Muscle layer of colon (tissue), 2 donors: Measurements from ENCODE around the gene ZDHHC8.

Source experiments
- H3K27ac ChIP-seq: one replicate; pipeline ENCODE4 v1.7.0; 2013; ENCODE audit warnings: low read depth, mild to moderate bottlenecking, low read length, moderate library complexity
- H3K27me3 ChIP-seq, 2 donors: one replicate each; pipeline ENCODE4 v1.7.0; 2013; ENCODE audit warnings: low read length in 2 of 2, mild to moderate bottlenecking in 2 of 2; ENCODE audit not compliant: insufficient read depth in 2 of 2, control insufficient read depth in 1 of 2
- H3K36me3 ChIP-seq: one replicate; pipeline ENCODE4 v1.7.0; 2013; ENCODE audit warnings: mild to moderate bottlenecking, low read length; ENCODE audit not compliant: insufficient read depth
- H3K4me1 ChIP-seq: one replicate; pipeline ENCODE4 v1.7.0; 2013; ENCODE audit warnings: mild to moderate bottlenecking, low read length; ENCODE audit not compliant: insufficient read depth
- H3K4me3 ChIP-seq, 2 donors: one replicate each; pipeline ENCODE4 v1.7.0; 2013; ENCODE audit warnings: low read length in 2 of 2, low read depth in 1 of 2, mild to moderate bottlenecking in 1 of 2, moderate library complexity in 1 of 2
- H3K9ac ChIP-seq: one replicate; pipeline ENCODE4 v1.7.0; 2013; ENCODE audit warnings: low read length
- H3K9me3 ChIP-seq: one replicate; pipeline ENCODE4 v1.7.0; 2013; ENCODE audit warnings: mild to moderate bottlenecking, low read length
- donor health status: abdominal sarcoma.
- donor health status: Adenocarcinoma of cecum.

ZDHHC8 gene

GRCh38 chr22:20183101-20183500 lies 51.5 kb downstream of the ZDHHC8 start:
- Histone ChIP-seq H3K36me3 (no peaks in the 10 kb centered on the region), H3K27ac (no peak overlapping the region), H3K27me3 (peaks cover 0 to 5% of the 10 kb centered on the region in 2 donors), H3K9ac (no peak overlapping the region), H3K4me3 (no peak overlapping the region), H3K9me3 (no peaks in the 10 kb centered on the region), H3K4me1 (no peaks in the 10 kb centered on the region)

- Histone ChIP-seq H3K9me3 (no peaks in the 10 kb centered on the region), H3K4me1 (no peaks in the 10 kb centered on the region), H3K27ac (no peak overlapping the region), H3K4me3 (no peak overlapping the region), H3K36me3 (no peaks in the 10 kb centered on the region), H3K9ac (no peak overlapping the region), H3K27me3 (peaks cover 0 to 5% of the 10 kb centered on the region in 2 donors)
Measured at GRCh38 chr22:20183823-20184222, 52.2 kb downstream of the ZDHHC8 start.

- Histone ChIP-seq H3K36me3 (no peaks in the 10 kb centered on the region), H3K4me1 (no peaks in the 10 kb centered on the region), H3K4me3 (no peak overlapping the region), H3K9ac (no peak overlapping the region), H3K9me3 (no peaks in the 10 kb centered on the region), H3K27ac (no peak overlapping the region), H3K27me3 (peaks cover 0 to 5% of the 10 kb centered on the region in 2 donors)
Measured at GRCh38 chr22:20184501-20185165, 53.0 kb downstream of the ZDHHC8 start.

GRCh38 chr22:20185750-20186149 lies 54.1 kb downstream of the ZDHHC8 start:
- Histone ChIP-seq H3K9ac (no peak overlapping the region), H3K4me3 (no peak overlapping the region), H3K9me3 (no peaks in the 10 kb centered on the region), H3K27me3 (peaks cover 0 to 5% of the 10 kb centered on the region in 2 donors), H3K36me3 (no peaks in the 10 kb centered on the region), H3K4me1 (no peaks in the 10 kb centered on the region), H3K27ac (no peak overlapping the region)

GRCh38 chr22:20186183-20186870 lies 54.7 kb downstream of the ZDHHC8 start:
- Histone ChIP-seq H3K9ac (no peak overlapping the region), H3K4me1 (no peaks in the 10 kb centered on the region), H3K27ac (no peak overlapping the region), H3K9me3 (no peaks in the 10 kb centered on the region), H3K27me3 (peaks cover 0 to 5% of the 10 kb centered on the region in 2 donors), H3K4me3 (no peak overlapping the region), H3K36me3 (no peaks in the 10 kb centered on the region)

- H3K4me1 ChIP-seq: no peaks in the 10 kb centered on the region
- H3K9ac ChIP-seq: no peak overlapping the region
- H3K4me3 ChIP-seq: no peak overlapping the region
- no peak overlapping the region for H3K27ac ChIP-seq
- no peaks in the 10 kb centered on the region for H3K36me3 ChIP-seq
- peaks cover 0 to 5% of the 10 kb centered on the region in 2 donors for H3K27me3 ChIP-seq
- H3K9me3 ChIP-seq: no peaks in the 10 kb centered on the region
Measured at GRCh38 chr22:20186871-20187546, 55.4 kb downstream of the ZDHHC8 start.

GRCh38 chr22:20187777-20188566 lies 56.4 kb downstream of the ZDHHC8 start:
- Histone ChIP-seq H3K27me3 (peaks cover 0 to 5% of the 10 kb centered on the region in 2 donors), H3K4me1 (no peaks in the 10 kb centered on the region), H3K36me3 (no peaks in the 10 kb centered on the region), H3K27ac (no peak overlapping the region), H3K4me3 (no peak overlapping the region), H3K9me3 (no peaks in the 10 kb centered on the region), H3K9ac (no peak overlapping the region)

GRCh38 chr22:20188567-20188877 lies 56.9 kb downstream of the ZDHHC8 start:
- Histone ChIP-seq H3K27me3 (peaks cover 0 to 5% of the 10 kb centered on the region in 2 donors), H3K9ac (no peak overlapping the region)

GRCh38 chr22:20191000-20191515 lies 59.5 kb downstream of the ZDHHC8 start:
- Histone ChIP-seq H3K4me3 (no peak overlapping the region), H3K36me3 (no peaks in the 10 kb centered on the region), H3K27ac (no peak overlapping the region), H3K9ac (no peak overlapping the region), H3K9me3 (no peaks in the 10 kb centered on the region), H3K4me1 (no peaks in the 10 kb centered on the region), H3K27me3 (no peaks in the 10 kb centered on the region)

More at GRCh38 chr22:20188567-20188877, 56.9 kb downstream of the ZDHHC8 start:
- Histone ChIP-seq H3K36me3 (no peaks in the 10 kb centered on the region), H3K4me3 (no peak overlapping the region), H3K9me3 (no peaks in the 10 kb centered on the region), H3K27ac (no peak overlapping the region), H3K4me1 (no peaks in the 10 kb centered on the region)

GRCh38 chr22:20191803-20192202 lies 60.2 kb downstream of the ZDHHC8 start:
- Histone ChIP-seq H3K4me3 (no peak overlapping the region), H3K27me3 (no peaks in the 10 kb centered on the region), H3K9ac (no peak overlapping the region), H3K9me3 (no peaks in the 10 kb centered on the region), H3K4me1 (no peaks in the 10 kb centered on the region), H3K36me3 (no peaks in the 10 kb centered on the region), H3K27ac (no peak overlapping the region)
